GM10266 (cell line): ENCODE measurements around the gene HOXA4.

Experiments used
- DNase-seq: peaks from one replicate; pipeline ENCODE4 v3.0.0; 2012; ENCODE audit errors: extremely low spot score
- TF ChIP-seq, protein P1 (sequence below): IDR thresholded peaks from 2 replicates; pipeline ENCODE4 v1.5.1; 2012; ENCODE audit warnings: mild to moderate bottlenecking, low read depth; ENCODE audit not compliant: control insufficient read depth, insufficient read depth; ENCODE audit errors: missing control alignments

HOXA4 gene

DNA sequence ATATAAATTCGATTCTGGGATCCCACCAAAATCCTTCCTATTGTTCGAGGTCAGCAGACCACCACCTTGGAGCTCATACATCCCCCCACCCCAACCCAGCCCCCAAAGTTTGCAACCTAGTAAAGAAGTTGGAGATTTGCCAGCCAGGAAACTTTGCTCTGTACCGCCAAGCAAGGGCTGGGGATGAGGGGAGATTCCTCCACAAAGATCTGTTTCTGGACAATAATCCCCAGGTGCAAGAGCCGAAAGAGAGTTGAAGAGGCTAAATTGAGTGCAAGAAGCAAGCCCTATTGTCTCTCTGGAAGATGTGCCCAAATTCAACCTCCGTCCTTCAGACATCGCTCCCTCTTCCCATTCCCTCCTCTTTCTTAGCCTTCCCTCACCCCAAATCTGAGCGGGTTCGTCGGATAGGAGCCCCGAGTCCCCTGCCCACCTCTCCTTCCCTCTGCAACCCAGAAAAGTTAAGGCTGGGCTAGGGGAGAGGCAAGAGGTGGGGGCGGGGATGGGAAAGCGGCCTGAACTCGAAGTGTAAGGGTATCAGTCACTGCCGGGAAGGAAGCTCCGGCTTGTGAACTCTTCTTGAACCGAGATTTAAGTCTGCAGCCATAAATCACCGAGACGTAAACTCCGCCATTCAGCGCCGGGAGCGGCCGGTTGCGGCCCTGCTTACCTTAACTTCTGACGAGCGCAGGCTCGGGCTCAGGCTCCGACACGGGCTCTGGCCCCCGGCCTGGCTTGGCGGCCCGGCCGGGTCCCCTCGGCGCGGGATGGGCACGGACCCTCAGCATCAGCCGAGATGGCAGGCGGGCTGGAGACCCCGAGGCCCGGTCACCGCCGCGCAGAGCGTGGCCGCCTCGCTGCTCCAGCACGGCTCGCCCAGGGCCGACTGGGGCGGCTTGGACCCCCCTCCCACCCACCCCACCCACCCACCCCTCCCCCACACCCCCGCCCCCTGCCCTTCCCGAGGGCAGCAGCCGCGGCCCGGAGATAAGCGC is 17.3 kb downstream of the HOXA4 start:
- TF ChIP-seq, protein P1, sequence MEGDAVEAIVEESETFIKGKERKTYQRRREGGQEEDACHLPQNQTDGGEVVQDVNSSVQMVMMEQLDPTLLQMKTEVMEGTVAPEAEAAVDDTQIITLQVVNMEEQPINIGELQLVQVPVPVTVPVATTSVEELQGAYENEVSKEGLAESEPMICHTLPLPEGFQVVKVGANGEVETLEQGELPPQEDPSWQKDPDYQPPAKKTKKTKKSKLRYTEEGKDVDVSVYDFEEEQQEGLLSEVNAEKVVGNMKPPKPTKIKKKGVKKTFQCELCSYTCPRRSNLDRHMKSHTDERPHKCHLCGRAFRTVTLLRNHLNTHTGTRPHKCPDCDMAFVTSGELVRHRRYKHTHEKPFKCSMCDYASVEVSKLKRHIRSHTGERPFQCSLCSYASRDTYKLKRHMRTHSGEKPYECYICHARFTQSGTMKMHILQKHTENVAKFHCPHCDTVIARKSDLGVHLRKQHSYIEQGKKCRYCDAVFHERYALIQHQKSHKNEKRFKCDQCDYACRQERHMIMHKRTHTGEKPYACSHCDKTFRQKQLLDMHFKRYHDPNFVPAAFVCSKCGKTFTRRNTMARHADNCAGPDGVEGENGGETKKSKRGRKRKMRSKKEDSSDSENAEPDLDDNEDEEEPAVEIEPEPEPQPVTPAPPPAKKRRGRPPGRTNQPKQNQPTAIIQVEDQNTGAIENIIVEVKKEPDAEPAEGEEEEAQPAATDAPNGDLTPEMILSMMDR, result no peak
- no peak for DNase-seq

DNA sequence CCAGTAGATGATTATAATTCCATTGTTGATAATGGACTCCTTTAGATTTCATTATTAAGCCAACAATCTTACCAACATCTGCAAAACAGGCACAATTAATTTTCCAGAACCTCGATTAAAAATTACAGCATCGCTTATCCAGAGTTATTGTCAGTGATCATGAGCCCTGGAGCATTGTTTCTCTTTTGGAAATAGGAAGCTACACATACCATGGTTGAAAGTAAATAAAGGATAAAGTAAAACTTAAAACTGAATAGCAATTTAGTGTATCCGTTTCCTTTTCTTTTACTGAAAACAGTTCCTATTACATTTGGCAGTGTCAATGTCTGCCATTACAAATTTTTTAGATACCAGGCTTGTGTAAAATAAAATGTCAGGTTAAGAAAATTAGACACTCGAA is 18.2 kb downstream of the HOXA4 start:
- DNase-seq, result no peak
- TF ChIP-seq, protein P1, result no peak

DNA sequence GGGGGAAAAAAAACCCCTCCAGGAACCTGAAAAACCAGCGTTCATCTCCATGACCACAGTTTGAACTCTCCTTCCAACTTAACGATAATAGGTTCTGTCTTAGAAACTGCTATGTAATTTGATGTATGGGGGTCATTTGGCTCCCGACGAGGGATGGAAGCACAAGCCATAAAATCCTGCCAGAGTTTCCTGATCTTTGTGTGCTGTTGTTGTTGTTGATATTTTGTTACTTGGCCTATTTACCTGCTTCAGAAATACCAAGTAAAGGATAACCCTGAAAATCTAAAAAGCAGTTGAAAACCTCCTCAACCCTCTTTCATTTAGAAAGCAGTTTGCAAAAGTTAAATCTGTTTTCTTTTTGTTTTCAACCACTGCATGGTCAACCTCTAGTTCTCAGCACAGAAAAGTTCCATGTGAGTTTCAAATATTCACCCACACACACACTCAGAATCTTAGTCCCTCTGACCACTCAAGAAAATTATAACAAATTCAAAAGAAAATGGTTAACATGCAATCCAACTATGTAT is 18.7 kb downstream of the HOXA4 start:
- TF ChIP-seq, protein P1, result no peak
- DNase-seq, result no peak

DNA sequence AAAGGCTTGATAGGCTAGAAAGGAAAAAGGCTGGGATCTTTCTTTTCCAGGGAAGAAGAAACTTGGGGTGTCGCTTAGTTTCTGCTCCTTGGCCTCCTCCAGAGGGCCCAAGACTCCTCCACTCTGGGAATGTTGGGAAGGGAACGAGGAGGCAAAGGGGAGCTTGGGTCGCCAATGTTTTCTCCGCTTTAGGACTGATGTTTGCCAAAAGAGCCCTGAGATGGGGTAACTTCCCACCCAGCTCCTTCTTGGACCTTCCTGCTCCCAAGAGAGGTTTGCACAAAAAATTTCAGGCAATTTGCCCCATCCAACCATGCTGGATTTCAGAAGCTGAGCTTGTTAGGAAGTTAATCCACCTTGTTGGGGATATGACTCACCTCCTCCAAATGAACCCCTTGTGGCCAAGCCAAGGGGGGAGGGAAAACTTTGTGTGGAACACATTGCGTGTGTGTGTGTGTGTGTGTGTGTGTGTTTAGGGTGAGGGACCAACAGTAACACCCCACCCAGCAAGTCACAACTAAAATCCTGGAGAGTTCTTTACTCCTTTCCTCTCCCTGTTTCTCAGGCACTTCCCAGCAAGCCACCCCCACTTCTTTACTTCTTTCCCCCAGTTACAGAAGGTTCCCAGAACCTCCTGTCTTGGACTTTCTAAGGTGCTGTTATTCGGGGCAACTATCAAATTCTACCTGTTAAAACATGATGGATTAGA is 19.4 kb downstream of the HOXA4 start:
- TF ChIP-seq, protein P1, result no peak

DNA sequence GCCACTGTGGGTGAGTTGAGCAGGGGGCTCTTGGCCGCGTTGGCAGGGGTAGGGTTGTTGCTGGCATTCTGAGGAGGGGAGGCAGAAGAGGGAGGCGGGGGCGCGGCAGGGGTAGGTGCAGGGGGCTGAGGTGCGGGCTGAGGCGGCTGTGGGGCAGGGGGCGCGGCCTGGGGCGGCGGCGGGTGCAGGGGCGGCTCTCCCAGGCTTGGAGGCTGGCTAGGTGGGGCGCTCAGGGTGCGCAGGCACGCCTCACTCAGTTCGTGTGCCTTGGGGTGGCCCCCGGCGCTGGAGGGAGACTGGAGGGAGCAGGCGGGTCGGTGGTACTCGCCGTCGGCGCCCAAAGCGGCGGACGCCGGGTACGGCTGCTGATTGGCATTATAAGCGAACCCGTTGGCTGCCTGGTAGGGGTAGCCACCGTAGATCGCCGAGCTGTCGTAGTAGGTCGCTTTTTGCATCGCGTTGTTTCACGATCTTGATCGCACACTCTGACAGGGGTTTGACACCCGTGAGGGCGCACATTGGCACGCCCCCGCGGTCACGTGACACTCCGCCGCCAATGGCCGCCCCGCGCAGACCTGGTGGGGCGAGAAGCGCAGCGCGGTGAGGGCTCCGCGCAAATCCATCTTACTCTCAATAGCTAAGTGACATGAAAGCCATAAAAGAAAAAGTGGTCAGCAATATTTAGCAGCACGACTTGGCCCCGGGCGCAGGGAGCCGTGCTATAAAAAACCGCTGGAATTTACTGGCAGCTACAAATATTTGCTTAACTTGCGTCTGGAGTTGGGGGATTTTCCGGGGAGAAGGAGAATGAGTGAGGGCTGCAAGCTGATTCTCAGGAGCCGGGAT is 20.1 kb downstream of the HOXA4 start:
- no peak for DNase-seq
- TF ChIP-seq, protein P1, result no peak

More for the DNA sequence above, 19.4 kb downstream of the HOXA4 start:
- no peak for DNase-seq

DNA sequence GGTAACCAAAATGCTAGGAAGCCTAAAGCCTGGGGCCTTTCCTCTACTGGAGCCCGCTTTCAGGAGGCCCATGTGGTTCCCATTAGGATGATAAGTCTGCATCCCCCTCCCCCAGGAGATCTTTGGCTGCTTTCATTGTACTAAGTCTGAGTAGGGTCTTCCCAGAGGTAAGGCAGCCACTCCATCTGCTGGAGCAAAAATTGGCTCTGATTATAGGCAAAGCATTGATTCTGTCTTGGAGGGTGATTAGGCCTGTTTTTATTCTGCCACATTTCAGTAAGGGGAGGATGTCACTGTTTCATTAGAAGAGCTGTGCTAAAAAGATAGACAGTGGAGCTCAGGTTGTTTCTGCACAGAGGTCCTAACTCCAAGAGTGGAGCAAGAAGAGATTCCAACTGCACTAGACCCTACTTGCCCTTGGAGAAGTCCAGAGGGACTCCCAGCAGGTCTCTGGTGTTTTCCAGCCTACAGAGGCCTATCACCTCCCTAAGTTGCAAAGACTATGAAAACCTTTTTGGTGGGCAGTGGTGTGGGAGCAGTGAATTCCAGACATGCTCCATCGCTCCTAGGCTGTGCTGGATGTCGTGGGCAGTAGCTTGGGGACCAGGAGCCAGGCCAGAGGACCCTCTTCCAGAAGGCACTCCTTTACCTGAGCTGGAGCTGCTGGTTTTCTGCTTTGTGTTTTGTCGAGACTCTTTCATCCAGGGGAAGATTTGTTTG is 20.9 kb downstream of the HOXA4 start:
- DNase-seq, result no peak
- TF ChIP-seq, protein P1, result no peak
